C4-2B (cell line): ENCODE data around the gene MLLT6.

Source experiments
- CTCF ChIP-seq: fragments of 450-650 bp; conservative IDR thresholded peaks from 2 replicates; pipeline ENCODE4 v1.5.1; 2017; ENCODE audit warnings: mild to moderate bottlenecking
- ZFX ChIP-seq: fragments of 450-650 bp; IDR thresholded peaks from 2 replicates; pipeline ENCODE4 v1.6.1; 2017

DNA sequence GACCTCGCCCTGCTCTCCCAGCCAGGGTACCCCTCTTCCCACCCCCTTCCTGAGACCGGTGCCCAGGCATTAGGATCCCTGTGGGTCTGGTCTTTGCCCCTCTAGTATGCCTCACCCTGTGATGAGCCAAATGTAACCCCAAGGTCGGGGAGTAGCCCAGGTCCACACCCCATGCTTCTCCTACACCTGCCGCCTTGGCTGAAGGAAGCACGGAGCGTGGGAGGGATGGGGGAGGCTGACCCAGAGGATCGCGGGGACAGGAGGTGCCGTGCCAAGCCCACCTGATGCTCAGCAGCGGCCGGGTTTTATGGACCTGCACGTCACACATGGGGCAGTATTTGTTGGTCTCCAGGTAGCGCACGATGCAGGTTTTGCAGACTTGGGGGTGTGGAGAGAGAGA lies 34.2 kb downstream of the MLLT6 start:
- no peak for TF ChIP-seq CTCF
- TF ChIP-seq ZFX: no peak
